Measurements from ENCODE around the gene SHLD3. TPM values are rescaled to one million over a fixed set of nuclear protein-coding genes. Genes with fewer than 3 reads are reported as not detected.
A peak's percentile ranks its signal among the peaks of the same experiment; 100 is the strongest.

Gene SHLD3
- total RNA-seq, 2 experiments from 2014 or later = 4.3 to 5.2 TPM

- H3K9me3 ChIP-seq (ENCODE audit: low read length) = no peaks in the 10 kb centered on the region
- H3K9me2 ChIP-seq (ENCODE audit: insufficient read depth, low read length) = no peaks in the 10 kb centered on the region
- H4K20me1 ChIP-seq (ENCODE audit: insufficient read depth, low read length) = peaks cover 7% of the 10 kb centered on the region; the same call in 1 of the 2 replicates
- H3K36me3 ChIP-seq (ENCODE audit: insufficient read depth, low read length) = peaks cover 23% of the 10 kb centered on the region
- peak overlapping the region; percentile 96 for H3K4me3 ChIP-seq (ENCODE audit: low read depth, low read length, poor library complexity, severe bottlenecking)
- no peak for DNase-seq (ENCODE audit: low spot score)
- TF ChIP-seq EZH2phosphoT487 (IDR thresholded peaks at IDR 0.05; ENCODE audit: borderline replicate concordance, low read depth, low read length) (no peak), CTCF (conservative IDR thresholded peaks at IDR 0.05; ENCODE audit: low read length) (no peak)
- peak overlapping the region; percentile 80 for H3K4me2 ChIP-seq (ENCODE audit: low read length)
- peaks cover 30% of the 10 kb centered on the region for H3K4me1 ChIP-seq (ENCODE audit: insufficient read depth, low read length, poor library complexity, severe bottlenecking)
- POLR2A ChIA-PET = interaction anchor here (0.7 to 4.2 kb wide), 8 partner anchors 10 to 857 kb away, joined by 3 to 18 read pairs (median 3); partner anchors contain the start of genes CENPK, CWC27, PPWD1 and SREK1IP1
- intact Hi-C loops (cut with micrococcal nuclease; ENCODE audit: unreplicated experiment) = no loop called here
- peak overlapping the region; percentile 97; the same call in 1 of the 2 replicates for H2AFZ ChIP-seq (ENCODE audit: low read length)
- H3K27ac ChIP-seq (ENCODE audit: low read depth, low read length, poor library complexity, severe bottlenecking) = peak overlapping the region; percentile 84
- CTCF ChIA-PET (ENCODE audit: unreplicated experiment) = no interaction called here
- H3K79me2 ChIP-seq (ENCODE audit: insufficient read depth, low read depth, low read length) = peaks cover 86% of the 10 kb centered on the region
- BruUV-seq (replicated peaks) = no TSS peak
Measured at GRCh38 chr5:65625743-65626142, 916 bp downstream of the SHLD3 start.

- peaks cover 50% of the 10 kb centered on the region for H3K79me2 ChIP-seq (ENCODE audit: insufficient read depth, low read depth, low read length)
- H3K9me3 ChIP-seq (ENCODE audit: low read length) = no peaks in the 10 kb centered on the region
- ChIA-PET CTCF (ENCODE audit: unreplicated experiment) (no interaction called here), POLR2A (interaction anchor here (1.5 kb wide), 1 partner anchor 11 kb away, joined by 3 read pairs; no protein-coding TSS in a partner anchor)
- H2AFZ ChIP-seq (ENCODE audit: low read length) = no peak overlapping the region
- H3K9me2 ChIP-seq (ENCODE audit: insufficient read depth, low read length) = no peaks in the 10 kb centered on the region
- intact Hi-C loops (cut with micrococcal nuclease; ENCODE audit: unreplicated experiment) = no loop called here
- no peak overlapping the region for H3K4me2 ChIP-seq (ENCODE audit: low read length)
- no TSS peak for BruUV-seq (replicated peaks)
- TF ChIP-seq CTCF (conservative IDR thresholded peaks at IDR 0.05; ENCODE audit: low read length) = no peak
- no peak for TF ChIP-seq EZH2phosphoT487 (IDR thresholded peaks at IDR 0.05; ENCODE audit: borderline replicate concordance, low read depth, low read length)
- no peaks in the 10 kb centered on the region for H4K20me1 ChIP-seq (ENCODE audit: insufficient read depth, low read length)
- no peak for DNase-seq (ENCODE audit: low spot score)
- H3K36me3 ChIP-seq (ENCODE audit: insufficient read depth, low read length) = peaks cover 32% of the 10 kb centered on the region
- no peak overlapping the region for H3K4me3 ChIP-seq (ENCODE audit: low read depth, low read length, poor library complexity, severe bottlenecking)
- peaks cover 10% of the 10 kb centered on the region for H3K4me1 ChIP-seq (ENCODE audit: insufficient read depth, low read length, poor library complexity, severe bottlenecking)
- no peak overlapping the region for H3K27ac ChIP-seq (ENCODE audit: low read depth, low read length, poor library complexity, severe bottlenecking)
Measured at GRCh38 chr5:65630981-65631380, 6.2 kb downstream of the SHLD3 start.

GRCh38 chr5:65640240-65640639 is 15.4 kb downstream of the SHLD3 start:
- peaks cover 58% of the 10 kb centered on the region for H3K36me3 ChIP-seq (ENCODE audit: insufficient read depth, low read length)
- H3K9me2 ChIP-seq (ENCODE audit: insufficient read depth, low read length) = no peaks in the 10 kb centered on the region
- ChIA-PET CTCF (ENCODE audit: unreplicated experiment) (no interaction called here), POLR2A (interaction anchor here (0.9 to 1.0 kb wide), 2 partner anchors 13 to 33 kb away, joined by 3 read pairs; no protein-coding TSS in a partner anchor)
- no TSS peak for BruUV-seq (replicated peaks)
- H3K79me2 ChIP-seq (ENCODE audit: insufficient read depth, low read depth, low read length) = no peaks in the 10 kb centered on the region
- H3K9me3 ChIP-seq (ENCODE audit: low read length) = no peaks in the 10 kb centered on the region
- intact Hi-C loops (cut with micrococcal nuclease; ENCODE audit: unreplicated experiment) = no loop called here
- H3K4me2 ChIP-seq (ENCODE audit: low read length) = no peak overlapping the region
- no peak overlapping the region for H2AFZ ChIP-seq (ENCODE audit: low read length)
- DNase-seq (ENCODE audit: low spot score) = no peak
- H4K20me1 ChIP-seq (ENCODE audit: insufficient read depth, low read length) = no peaks in the 10 kb centered on the region
- TF ChIP-seq EZH2phosphoT487 (IDR thresholded peaks at IDR 0.05; ENCODE audit: borderline replicate concordance, low read depth, low read length) (no peak), CTCF (conservative IDR thresholded peaks at IDR 0.05; ENCODE audit: low read length) (no peak)
- H3K4me3 ChIP-seq (ENCODE audit: low read depth, low read length, poor library complexity, severe bottlenecking) = no peak overlapping the region
- no peaks in the 10 kb centered on the region for H3K4me1 ChIP-seq (ENCODE audit: insufficient read depth, low read length, poor library complexity, severe bottlenecking)
- no peak overlapping the region for H3K27ac ChIP-seq (ENCODE audit: low read depth, low read length, poor library complexity, severe bottlenecking)

All from OCI-LY7 (cell line).